GM10266 (cell line): Measurements from ENCODE around the gene TPP2.

Source experiments
- DNase-seq: peaks from one replicate; pipeline ENCODE4 v3.0.0; 2012; ENCODE audit errors: extremely low spot score
- TF ChIP-seq, protein P1 (sequence below): IDR thresholded peaks from 2 replicates; pipeline ENCODE4 v1.5.1; 2012; ENCODE audit warnings: mild to moderate bottlenecking, low read depth; ENCODE audit not compliant: control insufficient read depth, insufficient read depth; ENCODE audit errors: missing control alignments

TPP2 gene

GRCh38 chr13:102715447-102715846 is 118.7 kb downstream of the TPP2 start:
- TF ChIP-seq, protein P1, sequence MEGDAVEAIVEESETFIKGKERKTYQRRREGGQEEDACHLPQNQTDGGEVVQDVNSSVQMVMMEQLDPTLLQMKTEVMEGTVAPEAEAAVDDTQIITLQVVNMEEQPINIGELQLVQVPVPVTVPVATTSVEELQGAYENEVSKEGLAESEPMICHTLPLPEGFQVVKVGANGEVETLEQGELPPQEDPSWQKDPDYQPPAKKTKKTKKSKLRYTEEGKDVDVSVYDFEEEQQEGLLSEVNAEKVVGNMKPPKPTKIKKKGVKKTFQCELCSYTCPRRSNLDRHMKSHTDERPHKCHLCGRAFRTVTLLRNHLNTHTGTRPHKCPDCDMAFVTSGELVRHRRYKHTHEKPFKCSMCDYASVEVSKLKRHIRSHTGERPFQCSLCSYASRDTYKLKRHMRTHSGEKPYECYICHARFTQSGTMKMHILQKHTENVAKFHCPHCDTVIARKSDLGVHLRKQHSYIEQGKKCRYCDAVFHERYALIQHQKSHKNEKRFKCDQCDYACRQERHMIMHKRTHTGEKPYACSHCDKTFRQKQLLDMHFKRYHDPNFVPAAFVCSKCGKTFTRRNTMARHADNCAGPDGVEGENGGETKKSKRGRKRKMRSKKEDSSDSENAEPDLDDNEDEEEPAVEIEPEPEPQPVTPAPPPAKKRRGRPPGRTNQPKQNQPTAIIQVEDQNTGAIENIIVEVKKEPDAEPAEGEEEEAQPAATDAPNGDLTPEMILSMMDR, result no peak
- DNase-seq, result no peak

GRCh38 chr13:102718746-102719145 is 122.0 kb downstream of the TPP2 start:
- TF ChIP-seq, protein P1, result no peak
- DNase-seq, result no peak

DNA sequence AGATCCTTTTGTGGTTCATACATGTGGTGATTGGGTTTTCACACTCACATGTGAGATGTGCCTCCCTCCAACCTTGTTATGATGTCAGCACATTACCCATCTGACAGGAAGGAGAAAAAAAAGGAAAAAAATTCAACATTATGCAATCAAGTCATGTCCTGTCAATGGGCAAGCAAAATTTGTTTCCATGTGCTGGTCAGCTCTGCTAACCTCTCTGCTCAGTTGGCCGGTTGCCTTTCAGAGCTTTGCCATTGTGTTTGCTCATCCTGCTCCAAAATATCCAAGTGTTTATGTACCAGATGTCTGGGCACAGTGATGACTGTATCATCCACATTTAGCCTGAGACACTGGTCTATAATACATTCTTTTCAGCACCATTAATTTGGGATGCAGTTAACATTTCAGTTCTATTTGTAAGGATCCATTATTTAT is 125.0 kb downstream of the TPP2 start:
- DNase-seq, result no peak
- TF ChIP-seq, protein P1, result no peak

GRCh38 chr13:102724923-102725322 is 128.1 kb downstream of the TPP2 start:
- TF ChIP-seq, protein P1, result peak; percentile 16
- no peak for DNase-seq

DNA sequence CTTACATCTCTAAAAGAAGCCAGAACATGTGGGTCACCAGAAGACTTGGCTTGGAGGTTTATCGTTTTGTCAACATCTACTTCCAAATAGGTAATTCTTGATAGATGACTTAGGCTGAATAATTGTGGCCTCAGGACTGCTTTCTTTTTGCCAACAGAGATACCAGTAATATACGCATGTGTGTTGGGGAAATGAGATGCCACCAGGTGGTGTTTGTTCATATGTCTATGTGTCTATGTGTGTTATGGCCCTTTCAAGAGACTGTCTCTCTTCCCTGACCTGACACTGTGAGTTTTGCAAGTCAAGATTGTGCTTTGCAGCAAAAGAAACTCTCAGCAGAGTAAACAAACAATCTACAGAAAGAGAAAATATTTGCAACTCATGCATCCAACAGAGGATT is 129.6 kb downstream of the TPP2 start:
- no peak for DNase-seq
- TF ChIP-seq, protein P1, result no peak
